Esophagus muscularis mucosa (tissue), 3 donors: ENCODE data around the gene IGFBP7.

Experiments
- POLR2AphosphoS5 ChIP-seq, 2 donors: sonication (generic); formaldehyde crosslinking; IDR thresholded peaks; one replicate each; pipeline ENCODE4 v1.6.1; 2017; ENCODE audit warnings: antibody characterized with exemption in 2 of 2
- TF ChIP-seq, protein P1 (sequence below), 3 experiments: fragments of 200-600 bp in 2 of 3; fragments of 450-650 bp in 1 of 3; sonication (generic) in 2 of 3; IDR thresholded peaks; one replicate each; pipeline ENCODE4 v1.5.1; 2017 to 2019; ENCODE audit warnings: antibody characterized with exemption in 3 of 3, mild to moderate bottlenecking in 2 of 3, moderate library complexity in 1 of 3

DNA sequence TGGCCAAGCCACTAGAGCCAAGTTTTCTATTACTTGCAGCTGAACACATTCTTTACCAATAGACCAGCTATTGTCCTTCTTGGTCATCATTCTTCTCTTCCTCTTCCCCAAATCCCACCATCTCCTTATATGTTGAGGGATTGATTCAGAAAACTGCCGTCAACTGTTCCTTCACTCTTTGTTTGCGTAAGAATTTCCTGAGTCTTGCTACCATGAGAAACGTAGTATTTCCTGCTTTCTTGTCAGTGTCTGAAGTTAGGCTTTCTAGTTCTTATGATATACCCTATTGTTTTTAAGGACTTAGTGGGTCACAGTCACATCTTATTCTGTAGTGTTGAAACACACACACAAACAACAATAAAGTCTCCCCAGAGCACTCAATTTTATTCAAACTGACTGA is 20.1 kb downstream of the IGFBP7 start:
- TF ChIP-seq POLR2AphosphoS5 (IDR thresholded peaks at IDR 0.05) = no peak
- TF ChIP-seq, protein P1, sequence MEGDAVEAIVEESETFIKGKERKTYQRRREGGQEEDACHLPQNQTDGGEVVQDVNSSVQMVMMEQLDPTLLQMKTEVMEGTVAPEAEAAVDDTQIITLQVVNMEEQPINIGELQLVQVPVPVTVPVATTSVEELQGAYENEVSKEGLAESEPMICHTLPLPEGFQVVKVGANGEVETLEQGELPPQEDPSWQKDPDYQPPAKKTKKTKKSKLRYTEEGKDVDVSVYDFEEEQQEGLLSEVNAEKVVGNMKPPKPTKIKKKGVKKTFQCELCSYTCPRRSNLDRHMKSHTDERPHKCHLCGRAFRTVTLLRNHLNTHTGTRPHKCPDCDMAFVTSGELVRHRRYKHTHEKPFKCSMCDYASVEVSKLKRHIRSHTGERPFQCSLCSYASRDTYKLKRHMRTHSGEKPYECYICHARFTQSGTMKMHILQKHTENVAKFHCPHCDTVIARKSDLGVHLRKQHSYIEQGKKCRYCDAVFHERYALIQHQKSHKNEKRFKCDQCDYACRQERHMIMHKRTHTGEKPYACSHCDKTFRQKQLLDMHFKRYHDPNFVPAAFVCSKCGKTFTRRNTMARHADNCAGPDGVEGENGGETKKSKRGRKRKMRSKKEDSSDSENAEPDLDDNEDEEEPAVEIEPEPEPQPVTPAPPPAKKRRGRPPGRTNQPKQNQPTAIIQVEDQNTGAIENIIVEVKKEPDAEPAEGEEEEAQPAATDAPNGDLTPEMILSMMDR (IDR thresholded peaks at IDR 0.05) = no peak
